ENCODE data around the gene NTRK3. TPM values are rescaled to one million over a fixed set of nuclear protein-coding genes. Genes with fewer than 3 reads are reported as not detected.

NTRK3 gene
- total RNA-seq, 1 experiment from 2014 or later = not detected

DNA sequence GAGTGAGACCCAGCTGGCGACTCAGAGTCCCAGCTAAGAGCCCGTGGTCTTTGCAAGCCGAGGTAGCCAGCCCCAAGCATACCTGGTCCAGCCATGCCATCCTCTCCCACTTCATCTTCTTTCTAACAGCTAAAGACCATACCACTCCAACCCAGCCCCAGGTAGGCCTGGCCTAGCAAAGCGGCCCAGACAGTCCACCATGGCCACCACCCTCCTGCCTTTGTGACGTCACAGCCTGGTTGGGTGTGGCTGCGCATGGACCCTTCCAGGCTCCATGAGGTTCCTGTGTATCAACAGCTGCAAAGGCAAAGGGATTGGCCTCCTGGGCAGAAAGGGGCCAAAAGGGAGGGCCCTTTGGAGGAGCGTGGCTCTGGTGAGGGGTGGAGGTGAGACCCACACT lies 4.1 kb downstream of the NTRK3 start:
- H3K27me3 Mint-ChIP-seq (ENCODE audit: insufficient read depth, unreplicated experiment) = peaks cover 11% of the 10 kb centered on the region
- no peak overlapping the region for H3K27ac Mint-ChIP-seq (ENCODE audit: unreplicated experiment)
- CTCF ChIA-PET = no interaction called here

GRCh38 chr15:88250826-88251225 lies 5.7 kb downstream of the NTRK3 start:
- Histone ChIP-seq H3K4me1 (no peaks in the 10 kb centered on the region), H3K9me3 (no peaks in the 10 kb centered on the region), H3K36me3 (ENCODE audit: control insufficient read depth, insufficient read depth, low read length) (no peaks in the 10 kb centered on the region), H3K4me3 (ENCODE audit: low read depth, low read length) (no peak overlapping the region), H3K27me3 (replicated peaks; ENCODE audit: control insufficient read depth, insufficient read depth, low read length) (no peaks in the 10 kb centered on the region)
- intact Hi-C loops (cut with micrococcal nuclease; ENCODE audit: unreplicated experiment) = no loop called here
- BruUV-seq (replicated peaks) = no TSS peak
- H3K4me1 Mint-ChIP-seq (ENCODE audit: low read depth, unreplicated experiment) = no peaks in the 10 kb centered on the region
- H3K27ac Mint-ChIP-seq (ENCODE audit: unreplicated experiment) = no peak overlapping the region
- CTCF ChIA-PET = no interaction called here
- no peak overlapping the region for H3K4me3 Mint-ChIP-seq (ENCODE audit: unreplicated experiment)
- no peak for DNase-seq
- no peak for TF ChIP-seq CTCF (IDR thresholded peaks at IDR 0.05; ENCODE audit: insufficient read depth in 1 of 2, low read depth in 1 of 2, low read length in 1 of 2, severe bottlenecking in 1 of 2, unreplicated experiment in 1 of 2)
- no peaks in the 10 kb centered on the region for H3K36me3 Mint-ChIP-seq (ENCODE audit: insufficient read depth, unreplicated experiment)
- peaks cover 10% of the 10 kb centered on the region for H3K27me3 Mint-ChIP-seq (ENCODE audit: insufficient read depth, unreplicated experiment)
- H3K9me3 Mint-ChIP-seq (ENCODE audit: unreplicated experiment) = no peaks in the 10 kb centered on the region
- POLR2A ChIA-PET = no interaction called here

More for the DNA sequence above, 4.1 kb downstream of the NTRK3 start:
- H3K36me3 Mint-ChIP-seq (ENCODE audit: insufficient read depth, unreplicated experiment) = no peaks in the 10 kb centered on the region
- Histone ChIP-seq H3K36me3 (ENCODE audit: control insufficient read depth, insufficient read depth, low read length) (no peaks in the 10 kb centered on the region), H3K27me3 (replicated peaks; ENCODE audit: control insufficient read depth, insufficient read depth, low read length) (no peaks in the 10 kb centered on the region), H3K9me3 (no peaks in the 10 kb centered on the region), H3K4me3 (ENCODE audit: low read depth, low read length) (no peak overlapping the region), H3K4me1 (no peaks in the 10 kb centered on the region)
- BruUV-seq (replicated peaks) = no TSS peak
- POLR2A ChIA-PET = no interaction called here
- no peak for TF ChIP-seq CTCF (IDR thresholded peaks at IDR 0.05; ENCODE audit: insufficient read depth in 1 of 2, low read depth in 1 of 2, low read length in 1 of 2, severe bottlenecking in 1 of 2, unreplicated experiment in 1 of 2)
- no peak overlapping the region for H3K4me3 Mint-ChIP-seq (ENCODE audit: unreplicated experiment)
- intact Hi-C loops (cut with micrococcal nuclease; ENCODE audit: unreplicated experiment) = no loop called here
- no peaks in the 10 kb centered on the region for H3K4me1 Mint-ChIP-seq (ENCODE audit: low read depth, unreplicated experiment)
- DNase-seq = no peak
- no peaks in the 10 kb centered on the region for H3K9me3 Mint-ChIP-seq (ENCODE audit: unreplicated experiment)

- Histone ChIP-seq H3K4me3 (ENCODE audit: low read depth, low read length) (no peak overlapping the region), H3K4me1 (no peaks in the 10 kb centered on the region), H3K27me3 (replicated peaks; ENCODE audit: control insufficient read depth, insufficient read depth, low read length) (no peaks in the 10 kb centered on the region), H3K9me3 (no peaks in the 10 kb centered on the region), H3K36me3 (ENCODE audit: control insufficient read depth, insufficient read depth, low read length) (no peaks in the 10 kb centered on the region)
- H3K27me3 Mint-ChIP-seq (ENCODE audit: insufficient read depth, unreplicated experiment) = peaks cover 7% of the 10 kb centered on the region
- no peak overlapping the region for H3K4me3 Mint-ChIP-seq (ENCODE audit: unreplicated experiment)
- BruUV-seq (replicated peaks) = no TSS peak
- H3K36me3 Mint-ChIP-seq (ENCODE audit: insufficient read depth, unreplicated experiment) = no peaks in the 10 kb centered on the region
- no peaks in the 10 kb centered on the region for H3K9me3 Mint-ChIP-seq (ENCODE audit: unreplicated experiment)
- no peak for TF ChIP-seq CTCF (IDR thresholded peaks at IDR 0.05; ENCODE audit: insufficient read depth in 1 of 2, low read depth in 1 of 2, low read length in 1 of 2, severe bottlenecking in 1 of 2, unreplicated experiment in 1 of 2)
- no peaks in the 10 kb centered on the region for H3K4me1 Mint-ChIP-seq (ENCODE audit: low read depth, unreplicated experiment)
- ChIA-PET POLR2A (no interaction called here), CTCF (no interaction called here)
- intact Hi-C loops (cut with micrococcal nuclease; ENCODE audit: unreplicated experiment) = loop anchor here (10.0 kb wide), 1 partner anchor 1624 kb away; no protein-coding TSS in a partner anchor
- no peak for DNase-seq
- H3K27ac Mint-ChIP-seq (ENCODE audit: unreplicated experiment) = no peak overlapping the region
Measured at GRCh38 chr15:88249220-88249619, 7.3 kb downstream of the NTRK3 start.

All from Caco-2 (cell line).